Skeletal muscle tissue (tissue), 4 donors: Measurements from ENCODE around the gene IZUMO2. TPM values are rescaled to one million over a fixed set of nuclear protein-coding genes. Genes with fewer than 3 reads are reported as not detected.

ENCODE experiments used
- H3K27ac ChIP-seq: one replicate; pipeline ENCODE4 v1.7.0; 2013; ENCODE audit warnings: mild to moderate bottlenecking, low read depth, low read length, inconsistent platforms
- H3K27me3 ChIP-seq, 3 donors: one replicate each; pipeline ENCODE4 v1.7.0; 2013; ENCODE audit warnings: low read length in 3 of 3; ENCODE audit not compliant: control insufficient read depth in 3 of 3, insufficient read depth in 3 of 3
- H3K36me3 ChIP-seq, 3 donors: one replicate each; pipeline ENCODE4 v1.7.0; 2013; ENCODE audit warnings: low read length in 3 of 3; ENCODE audit not compliant: control insufficient read depth in 3 of 3, insufficient read depth in 3 of 3
- H3K4me1 ChIP-seq, 3 donors: one replicate each; pipeline ENCODE4 v1.7.0; 2013; ENCODE audit warnings: low read length in 3 of 3, mild to moderate bottlenecking in 3 of 3; ENCODE audit not compliant: control insufficient read depth in 3 of 3, insufficient read depth in 3 of 3
- H3K4me3 ChIP-seq, 3 donors: one replicate each; pipeline ENCODE4 v1.7.0; 2013; ENCODE audit warnings: low read length in 3 of 3
- H3K9ac ChIP-seq, 3 donors: one replicate each; pipeline ENCODE4 v1.7.0; 2013; ENCODE audit warnings: low read length in 3 of 3, mild to moderate bottlenecking in 3 of 3, moderate library complexity in 2 of 3, low read depth in 1 of 3
- H3K9me3 ChIP-seq, 3 donors: one replicate each; pipeline ENCODE4 v1.7.0; 2013; ENCODE audit warnings: low read length in 3 of 3; ENCODE audit not compliant: control insufficient read depth in 3 of 3
- total RNA-seq: library from RNA; depleted of rRNA; stranded (reverse); fragments of >200 nt; gene quantifications from one replicate; pipeline ENCODE4 v1.2.3, GENCODE V29; 2014
- donor health status: Osteomylitis.

The IZUMO2 gene
- total RNA-seq, result not detected

GRCh38 chr19:50162988-50163387 lies at the start of gene IZUMO2:
Gene IZUMO2, minus strand, starts transcription at chr19:50163281. Its CDS starts 87 bp downstream, at chr19:50163194.
- no peaks in the 10 kb centered on the region for H3K4me1 ChIP-seq
- H3K9me3 ChIP-seq, result peaks cover 2 to 3% (median 3%) of the 10 kb centered on the region in 3 donors
- H3K9ac ChIP-seq, result no peak within 1 kb of the TSS
- H3K27me3 ChIP-seq, result peaks cover 13 to 25% (median 19%) of the 10 kb centered on the region in 3 donors
- no peak within 1 kb of the TSS for H3K4me3 ChIP-seq
- H3K36me3 ChIP-seq, result no peaks in the 10 kb centered on the region
- H3K27ac ChIP-seq, result no peak within 1 kb of the TSS

GRCh38 chr19:50210425-50210824 lies 47.3 kb upstream of the IZUMO2 start:
- peaks cover 9 to 14% (median 13%) of the 10 kb centered on the region in 3 donors for H3K36me3 ChIP-seq
- peaks cover 0 to 13% (median 0%) of the 10 kb centered on the region in 3 donors for H3K4me1 ChIP-seq
- no peaks in the 10 kb centered on the region for H3K9me3 ChIP-seq
- H3K27ac ChIP-seq, result no peak overlapping the region
- no peak overlapping the region for H3K4me3 ChIP-seq
- H3K27me3 ChIP-seq, result peaks cover 0 to 7% (median 0%) of the 10 kb centered on the region in 3 donors
- no peak overlapping the region for H3K9ac ChIP-seq

DNA sequence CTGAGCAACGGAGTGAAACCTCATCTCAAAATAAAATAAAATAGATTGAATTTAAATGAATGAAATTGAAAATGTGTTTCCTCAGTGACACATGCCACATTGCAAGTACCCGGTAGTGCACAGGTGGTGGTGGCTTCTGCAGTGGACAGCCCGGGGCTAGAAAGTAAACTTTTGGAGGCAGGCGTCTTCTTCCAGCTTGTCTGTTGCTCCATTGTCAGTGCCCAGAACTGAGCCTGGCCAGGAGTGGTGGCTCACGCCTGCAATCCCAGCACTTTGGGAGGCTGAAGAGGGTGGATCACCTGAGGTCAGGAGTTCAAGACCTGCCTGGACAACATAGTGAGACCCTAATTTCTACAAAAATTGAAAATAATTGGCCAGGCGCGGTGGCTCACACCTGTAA lies 46.0 kb upstream of the IZUMO2 start:
- H3K9me3 ChIP-seq, result no peaks in the 10 kb centered on the region
- H3K27me3 ChIP-seq, result peaks cover 0 to 14% (median under 1%) of the 10 kb centered on the region in 3 donors
- H3K9ac ChIP-seq, result no peak overlapping the region
- H3K36me3 ChIP-seq, result peaks cover 9 to 14% (median 11%) of the 10 kb centered on the region in 3 donors
- no peak overlapping the region for H3K4me3 ChIP-seq
- peaks cover 6 to 12% (median 7%) of the 10 kb centered on the region in 3 donors for H3K4me1 ChIP-seq
- H3K27ac ChIP-seq, result no peak overlapping the region

- peaks cover 11 to 15% (median 11%) of the 10 kb centered on the region in 3 donors for H3K4me1 ChIP-seq
- peaks cover 5 to 14% (median 8%) of the 10 kb centered on the region in 3 donors for H3K36me3 ChIP-seq
- H3K27ac ChIP-seq, result no peak overlapping the region
- H3K27me3 ChIP-seq, result peaks cover 0 to 22% (median 2%) of the 10 kb centered on the region in 3 donors
- H3K9ac ChIP-seq, result no peak overlapping the region
- no peak overlapping the region for H3K4me3 ChIP-seq
- H3K9me3 ChIP-seq, result no peaks in the 10 kb centered on the region
Observed at GRCh38 chr19:50207730-50208129, 44.6 kb upstream of the IZUMO2 start.

DNA sequence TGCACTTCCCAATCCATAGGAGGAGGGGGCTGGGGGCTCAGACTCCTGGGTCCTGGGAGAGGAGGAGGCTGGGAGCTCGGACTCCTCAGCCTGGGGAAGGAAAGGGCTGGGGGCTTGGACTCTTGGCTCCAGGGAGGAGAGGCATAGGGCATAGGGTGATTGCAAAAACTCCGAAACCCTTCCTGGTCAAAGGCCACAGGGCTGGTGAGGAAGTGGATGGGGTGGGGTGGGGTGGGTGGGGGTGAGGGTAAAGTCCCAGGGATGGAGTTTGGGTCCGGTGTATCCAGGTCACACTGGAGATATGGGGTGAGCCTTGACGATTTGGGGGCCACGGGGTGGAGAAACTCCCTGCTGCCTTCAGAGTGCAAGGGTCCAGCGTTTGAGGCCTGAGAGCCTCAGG lies 43.1 kb upstream of the IZUMO2 start:
- H3K4me1 ChIP-seq, result peaks cover 12 to 19% (median 13%) of the 10 kb centered on the region in 3 donors
- H3K36me3 ChIP-seq, result peaks cover 0 to 7% (median 4%) of the 10 kb centered on the region in 3 donors
- no peaks in the 10 kb centered on the region for H3K9me3 ChIP-seq
- H3K9ac ChIP-seq, result peak overlapping the region in 1 of 3 donors; percentile 69
- peaks cover 0 to 24% (median 2%) of the 10 kb centered on the region in 3 donors for H3K27me3 ChIP-seq
- H3K4me3 ChIP-seq, result no peak overlapping the region
- H3K27ac ChIP-seq, result peak overlapping the region; percentile 77

DNA sequence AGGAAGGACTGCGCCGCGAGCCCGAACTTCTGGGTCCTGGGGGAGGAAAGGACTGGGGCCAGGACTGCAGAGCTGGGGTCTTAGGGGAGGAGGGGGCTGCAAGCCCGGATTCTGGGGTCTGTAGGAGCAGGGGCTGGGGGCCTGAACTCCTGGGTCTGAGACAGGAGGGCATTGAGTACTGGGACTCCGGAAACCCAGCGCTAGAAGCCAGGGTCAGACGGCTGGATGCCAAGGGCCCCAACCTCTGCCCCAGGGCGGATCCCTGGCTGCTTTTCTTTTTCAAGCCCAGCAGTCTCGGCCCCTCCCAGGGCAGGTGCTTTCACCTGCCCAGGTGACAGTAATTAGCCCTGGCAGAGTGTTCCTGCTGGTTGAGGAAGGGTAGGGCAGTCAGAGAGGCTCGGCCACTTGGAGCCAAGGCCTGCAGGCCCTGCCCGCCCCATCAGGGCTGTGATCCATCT lies 42.6 kb upstream of the IZUMO2 start:
- H3K36me3 ChIP-seq, result peaks cover 0 to 3% (median 3%) of the 10 kb centered on the region in 3 donors
- peak overlapping the region; percentile 77 for H3K27ac ChIP-seq
- peaks cover 12 to 19% (median 13%) of the 10 kb centered on the region in 3 donors for H3K4me1 ChIP-seq
- peak overlapping the region in 2 of 3 donors; percentile 23 to 69 for H3K9ac ChIP-seq
- H3K27me3 ChIP-seq, result peaks cover 0 to 24% (median 2%) of the 10 kb centered on the region in 3 donors
- no peaks in the 10 kb centered on the region for H3K9me3 ChIP-seq
- H3K4me3 ChIP-seq, result no peak overlapping the region

DNA sequence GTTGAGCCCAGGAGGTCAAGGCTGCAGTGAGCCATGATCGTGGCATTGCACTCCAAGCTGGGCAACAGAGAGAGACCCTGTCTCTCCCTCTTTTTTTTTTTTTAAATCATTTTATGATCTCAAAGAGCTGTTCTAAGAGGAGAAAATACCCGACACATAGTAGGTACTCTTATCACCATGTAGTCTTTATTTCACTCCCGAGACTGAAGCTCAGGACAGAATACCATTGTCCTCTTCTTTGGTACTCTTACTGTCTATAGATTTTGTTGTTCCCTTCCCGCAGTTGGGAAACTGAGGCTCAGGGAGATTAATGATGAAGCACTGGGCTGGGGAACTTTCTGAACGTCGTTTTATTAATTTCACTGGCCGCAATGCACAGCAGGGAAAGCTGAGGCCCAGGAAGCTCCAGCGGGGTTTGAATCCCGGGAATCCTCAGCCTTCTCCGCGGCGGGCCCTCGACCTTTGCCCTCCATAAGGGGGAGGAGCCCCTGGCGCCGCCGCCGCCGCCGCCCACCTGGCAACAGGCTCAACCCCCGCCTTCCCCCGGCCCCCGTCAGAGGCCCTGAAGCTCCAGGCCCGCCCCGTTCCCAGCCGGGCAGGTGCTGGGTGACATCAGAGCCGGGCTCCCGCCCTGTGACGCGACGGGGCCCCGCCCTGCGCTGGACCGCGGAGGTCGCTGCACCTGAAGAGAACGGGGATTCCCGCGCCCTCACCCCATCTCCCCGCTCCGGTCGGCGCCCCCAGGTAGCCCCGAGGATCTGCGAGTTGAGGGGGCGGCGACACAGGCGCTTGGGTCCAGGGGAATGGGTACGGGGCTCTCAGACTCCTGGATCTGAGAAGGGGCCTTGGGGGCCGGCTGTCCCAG lies 42.0 kb upstream of the IZUMO2 start:
- Histone ChIP-seq H3K9me3 (no peaks in the 10 kb centered on the region), H3K4me3 (peak overlapping the region; percentile 62 to 76 (median 70)), H3K4me1 (peaks cover 12 to 19% (median 13%) of the 10 kb centered on the region in 3 donors), H3K27me3 (peaks cover 0 to 24% (median 2%) of the 10 kb centered on the region in 3 donors), H3K9ac (peak overlapping the region in 2 of 3 donors; percentile 69 to 81), H3K27ac (peak overlapping the region; percentile 93), H3K36me3 (no peaks in the 10 kb centered on the region)

- Histone ChIP-seq H3K9me3 (no peaks in the 10 kb centered on the region), H3K36me3 (no peaks in the 10 kb centered on the region), H3K27me3 (peaks cover 0 to 24% (median 2%) of the 10 kb centered on the region in 3 donors), H3K27ac (peak overlapping the region; percentile 93), H3K9ac (peak overlapping the region; percentile 57 to 81 (median 81)), H3K4me1 (peaks cover 17 to 27% (median 21%) of the 10 kb centered on the region in 3 donors), H3K4me3 (peak overlapping the region; percentile 70 to 76 (median 74))
Observed at GRCh38 chr19:50204081-50204428, 41.0 kb upstream of the IZUMO2 start.

GRCh38 chr19:50203281-50204080 lies 40.4 kb upstream of the IZUMO2 start, which contains the start of gene MYH14:
Gene MYH14, plus strand, starts transcription at chr19:50203622. Its CDS starts 6,744 bp downstream, at chr19:50210366.
- Histone ChIP-seq H3K4me3 (peak within 1 kb of the TSS; percentile 70 to 76 (median 74)), H3K9me3 (no peaks in the 10 kb centered on the region), H3K27me3 (peaks cover 0 to 24% (median 2%) of the 10 kb centered on the region in 3 donors), H3K36me3 (no peaks in the 10 kb centered on the region), H3K9ac (peak within 1 kb of the TSS; percentile 70 to 85 (median 81)), H3K4me1 (peaks cover 23 to 33% (median 27%) of the 10 kb centered on the region in 3 donors), H3K27ac (peak within 1 kb of the TSS; percentile 93)
